Gastroesophageal sphincter (tissue), 3 donors: ENCODE measurements around the gene KCNJ3.

ENCODE experiments used
- EP300 ChIP-seq: sonication (generic); formaldehyde crosslinking; IDR thresholded peaks from one replicate; pipeline ENCODE4 v1.6.1; 2017; ENCODE audit warnings: antibody characterized with exemption, mild to moderate bottlenecking
- POLR2A ChIP-seq, 2 donors: fragments of 450-650 bp; IDR thresholded peaks; one replicate each; pipeline ENCODE4 v1.6.1; 2017; ENCODE audit warnings: antibody characterized with exemption in 2 of 2, mild to moderate bottlenecking in 2 of 2, moderate library complexity in 1 of 2
- POLR2AphosphoS5 ChIP-seq: sonication (generic); formaldehyde crosslinking; IDR thresholded peaks from one replicate; pipeline ENCODE4 v1.6.1; 2017; ENCODE audit warnings: antibody characterized with exemption
- TF ChIP-seq, protein P1 (sequence below), 4 experiments: fragments of 200-600 bp in 2 of 4; fragments of 450-650 bp in 2 of 4; sonication (generic) in 1 of 4; IDR thresholded peaks; one replicate each; pipeline ENCODE4 v1.5.1; 2017 to 2019; ENCODE audit warnings: antibody characterized with exemption in 4 of 4, mild to moderate bottlenecking in 2 of 4, moderate library complexity in 2 of 4

DNA sequence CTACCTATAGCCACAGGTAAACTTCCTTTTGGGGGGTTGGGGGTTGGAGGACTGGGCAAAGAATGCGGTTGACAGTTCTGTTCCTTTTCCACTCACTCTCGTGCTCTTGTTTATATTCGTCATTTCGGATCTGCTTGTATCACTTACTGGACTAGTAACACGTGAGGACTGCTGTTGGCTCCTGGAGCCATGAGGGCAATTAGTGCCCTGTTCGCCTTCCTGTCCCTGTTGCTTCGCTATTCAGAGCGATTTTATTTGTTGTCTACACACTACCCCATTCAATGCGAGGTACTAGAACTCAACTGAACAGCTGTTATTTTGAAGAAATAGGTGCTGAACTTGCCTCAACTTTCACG, 1.1 kb downstream of the KCNJ3 start:
- TF ChIP-seq, protein P1, sequence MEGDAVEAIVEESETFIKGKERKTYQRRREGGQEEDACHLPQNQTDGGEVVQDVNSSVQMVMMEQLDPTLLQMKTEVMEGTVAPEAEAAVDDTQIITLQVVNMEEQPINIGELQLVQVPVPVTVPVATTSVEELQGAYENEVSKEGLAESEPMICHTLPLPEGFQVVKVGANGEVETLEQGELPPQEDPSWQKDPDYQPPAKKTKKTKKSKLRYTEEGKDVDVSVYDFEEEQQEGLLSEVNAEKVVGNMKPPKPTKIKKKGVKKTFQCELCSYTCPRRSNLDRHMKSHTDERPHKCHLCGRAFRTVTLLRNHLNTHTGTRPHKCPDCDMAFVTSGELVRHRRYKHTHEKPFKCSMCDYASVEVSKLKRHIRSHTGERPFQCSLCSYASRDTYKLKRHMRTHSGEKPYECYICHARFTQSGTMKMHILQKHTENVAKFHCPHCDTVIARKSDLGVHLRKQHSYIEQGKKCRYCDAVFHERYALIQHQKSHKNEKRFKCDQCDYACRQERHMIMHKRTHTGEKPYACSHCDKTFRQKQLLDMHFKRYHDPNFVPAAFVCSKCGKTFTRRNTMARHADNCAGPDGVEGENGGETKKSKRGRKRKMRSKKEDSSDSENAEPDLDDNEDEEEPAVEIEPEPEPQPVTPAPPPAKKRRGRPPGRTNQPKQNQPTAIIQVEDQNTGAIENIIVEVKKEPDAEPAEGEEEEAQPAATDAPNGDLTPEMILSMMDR (IDR thresholded peaks at IDR 0.05) = no peak
- TF ChIP-seq EP300 (no peak), POLR2A (IDR thresholded peaks at IDR 0.05) (no peak), POLR2AphosphoS5 (no peak)
